Activated CD4-positive, alpha-beta T cell treated with anti-CD3 and anti-CD28 coated beads for 36 hours (primary cell): ENCODE data around the gene MUL1. TPM values are rescaled to one million over a fixed set of nuclear protein-coding genes. Genes with fewer than 3 reads are reported as not detected.

ENCODE experiments used
- ATAC-seq: fragments of 200-7000 bp; cut with Tn5 transposase; one replicate; pipeline ENCODE4 v1.10.0; 2021; ENCODE audit warnings: mild to moderate bottlenecking, moderate library complexity
- CTCF ChIA-PET: fragments of 350-600 bp; sonication (Branson Sonifier 250); formaldehyde crosslinking; loops from one replicate; lab custom pipeline; 2021; ENCODE audit warnings: antibody characterized with exemption; lab: Charles Lee
- POLR2A ChIA-PET: fragments of 350-600 bp; sonication (Branson Sonifier 250); formaldehyde crosslinking; loops from one replicate; lab custom pipeline; 2021; ENCODE audit warnings: antibody characterized with exemption, inconsistent platforms; lab: Charles Lee
- DNase-seq: peaks from one replicate; pipeline ENCODE4 v3.0.0-alpha.2; 2020
- H3K27ac Mint-ChIP-seq: one replicate; pipeline ENCODE4 v1.8.0; 2021; ENCODE audit warnings: mixed read lengths
- H3K27me3 Mint-ChIP-seq: one replicate; pipeline ENCODE4 v1.8.0; 2021; ENCODE audit warnings: mixed read lengths
- H3K36me3 Mint-ChIP-seq: one replicate; pipeline ENCODE4 v1.8.0; 2021; ENCODE audit warnings: low read depth, mixed read lengths
- H3K4me1 Mint-ChIP-seq: one replicate; pipeline ENCODE4 v1.8.0; 2021; ENCODE audit warnings: mixed read lengths
- H3K4me3 Mint-ChIP-seq: one replicate; pipeline ENCODE4 v1.8.0; 2021; ENCODE audit warnings: mild to moderate bottlenecking, moderate library complexity, mixed read lengths
- H3K9me3 Mint-ChIP-seq: one replicate; pipeline ENCODE4 v1.8.0; 2021; ENCODE audit warnings: low read depth, mixed read lengths
- intact Hi-C, 2 experiments: fragments of 100-400 bp; cut with DNase I in 1 of 2; cut with micrococcal nuclease in 1 of 2; formaldehyde crosslinking; loops; one replicate each; pipeline versions ENCODE4 v1.14.2 to v1.15.1; 2022 to 2024; cut with DNase I, micrococcal nuclease
- total RNA-seq, 2 experiments: library from RNA; stranded (reverse); gene quantifications; one replicate each; pipeline ENCODE4 v1.2.3, GENCODE V29; 2021

MUL1 gene
- total RNA-seq: 10 to 100 TPM in 1 of 2 experiments, 1 to 10 TPM in 1; 9.0 to 13.1 TPM

GRCh38 chr1:20507564-20508410 lies at the start of gene MUL1:
Gene MUL1, minus strand, starts transcription at chr1:20508151. Its CDS starts 127 bp downstream, at chr1:20508024.
- intact Hi-C loops: loop anchor here (1.0 to 10.0 kb wide), 8 partner anchors 11 to 837 kb away; partner anchors contain the start of genes PINK1 (in 2 of the 2), DDOST (in 1 of the 2), EIF4G3 (in 1 of the 2) and HP1BP3 (in 1 of the 2)
- Mint-ChIP-seq H3K9me3 (no peaks in the 10 kb centered on the region), H3K4me3 (peak within 1 kb of the TSS; percentile 79), H3K27me3 (peaks cover 2% of the 10 kb centered on the region), H3K36me3 (peaks cover 7% of the 10 kb centered on the region), H3K4me1 (peaks cover 17% of the 10 kb centered on the region), H3K27ac (peak within 1 kb of the TSS; percentile 65)
- ChIA-PET CTCF (interaction anchor here (0.5 to 0.9 kb wide), 6 partner anchors 14 to 626 kb away, joined by 3 to 4 read pairs (median 4); partner anchors contain the start of gene OTUD3), POLR2A (interaction anchor here (0.7 kb wide), 1 partner anchor 41 kb away, joined by 3 read pairs; no protein-coding TSS in a partner anchor)
- peak; percentile 96 for ATAC-seq
- peak; percentile 96 for DNase-seq

- H3K4me3 Mint-ChIP-seq: no peak overlapping the region
- peaks cover 31% of the 10 kb centered on the region for H3K27me3 Mint-ChIP-seq
- ChIA-PET POLR2A (no interaction called here), CTCF (no interaction called here)
- H3K36me3 Mint-ChIP-seq: no peaks in the 10 kb centered on the region
- H3K27ac Mint-ChIP-seq: no peak overlapping the region
- intact Hi-C loops: no loop called here
- ATAC-seq (no peak), DNase-seq (no peak)
- no peaks in the 10 kb centered on the region for H3K4me1 Mint-ChIP-seq
- H3K9me3 Mint-ChIP-seq: no peaks in the 10 kb centered on the region
Observed at GRCh38 chr1:20555758-20556120, 47.8 kb upstream of the MUL1 start.

GRCh38 chr1:20555025-20555757 lies 47.2 kb upstream of the MUL1 start:
- intact Hi-C loops: no loop called here
- ChIA-PET CTCF (no interaction called here), POLR2A (no interaction called here)
- Mint-ChIP-seq H3K4me1 (no peaks in the 10 kb centered on the region), H3K27ac (no peak overlapping the region), H3K27me3 (peaks cover 31% of the 10 kb centered on the region), H3K4me3 (no peak overlapping the region), H3K36me3 (no peaks in the 10 kb centered on the region), H3K9me3 (no peaks in the 10 kb centered on the region)
- DNase-seq (no peak), ATAC-seq (no peak)

- POLR2A ChIA-PET: no interaction called here
- H3K9me3 Mint-ChIP-seq: no peaks in the 10 kb centered on the region
Observed at GRCh38 chr1:20552728-20553445, 44.9 kb upstream of the MUL1 start.

GRCh38 chr1:20551945-20552727 lies 44.2 kb upstream of the MUL1 start, which contains the start of gene FAM43B:
Gene FAM43B, plus strand, starts transcription at chr1:20552573. Its CDS starts 401 bp downstream, at chr1:20552974.
- DNase-seq (peak; percentile 37), ATAC-seq (no peak)
- no peak within 1 kb of the TSS for H3K4me3 Mint-ChIP-seq
- no peaks in the 10 kb centered on the region for H3K36me3 Mint-ChIP-seq
- peaks cover 28% of the 10 kb centered on the region for H3K27me3 Mint-ChIP-seq
- POLR2A ChIA-PET: no interaction called here
- intact Hi-C loops: no loop called here
- H3K4me1 Mint-ChIP-seq: no peaks in the 10 kb centered on the region
- H3K9me3 Mint-ChIP-seq: no peaks in the 10 kb centered on the region
- CTCF ChIA-PET: interaction anchor here (0.7 to 0.9 kb wide), 2 partner anchors 19 to 29 kb away, joined by 4 read pairs; no protein-coding TSS in a partner anchor
- no peak within 1 kb of the TSS for H3K27ac Mint-ChIP-seq

More at GRCh38 chr1:20552728-20553445, 44.9 kb upstream of the MUL1 start:
- H3K4me3 Mint-ChIP-seq: no peak overlapping the region
- peaks cover 28% of the 10 kb centered on the region for H3K27me3 Mint-ChIP-seq
- no peak for ATAC-seq
- H3K4me1 Mint-ChIP-seq: no peaks in the 10 kb centered on the region
- CTCF ChIA-PET: interaction anchor here (0.7 kb wide), 2 partner anchors 18 to 27 kb away, joined by 3 to 4 read pairs; no protein-coding TSS in a partner anchor
- intact Hi-C loops: no loop called here
- H3K36me3 Mint-ChIP-seq: no peaks in the 10 kb centered on the region
- DNase-seq: peak; percentile 26
- no peak overlapping the region for H3K27ac Mint-ChIP-seq

GRCh38 chr1:20551161-20551560 lies 43.2 kb upstream of the MUL1 start:
- ChIA-PET POLR2A (no interaction called here), CTCF (interaction anchor here (0.9 kb wide), 1 partner anchor 28 kb away, joined by 4 read pairs; no protein-coding TSS in a partner anchor)
- H3K9me3 Mint-ChIP-seq: no peaks in the 10 kb centered on the region
- no peaks in the 10 kb centered on the region for H3K36me3 Mint-ChIP-seq
- H3K4me1 Mint-ChIP-seq: no peaks in the 10 kb centered on the region
- peaks cover 34% of the 10 kb centered on the region for H3K27me3 Mint-ChIP-seq
- DNase-seq (no peak), ATAC-seq (no peak)
- H3K27ac Mint-ChIP-seq: no peak overlapping the region
- H3K4me3 Mint-ChIP-seq: no peak overlapping the region
- intact Hi-C loops: no loop called here

- no peak for ATAC-seq
- no peak overlapping the region for H3K4me3 Mint-ChIP-seq
- H3K27ac Mint-ChIP-seq: no peak overlapping the region
- ChIA-PET CTCF (interaction anchor here (1.0 kb wide), 1 partner anchor 92 kb away, joined by 3 read pairs; no protein-coding TSS in a partner anchor), POLR2A (no interaction called here)
- no peaks in the 10 kb centered on the region for H3K9me3 Mint-ChIP-seq
- H3K36me3 Mint-ChIP-seq: no peaks in the 10 kb centered on the region
- peaks cover 27% of the 10 kb centered on the region for H3K27me3 Mint-ChIP-seq
- intact Hi-C loops: no loop called here
- no peaks in the 10 kb centered on the region for H3K4me1 Mint-ChIP-seq
- DNase-seq: no peak
Observed at GRCh38 chr1:20546637-20547036, 38.7 kb upstream of the MUL1 start.

- ATAC-seq (no peak), DNase-seq (no peak)
- ChIA-PET CTCF (interaction anchor here (0.8 kb wide), 2 partner anchors 9 to 712 kb away, joined by 3 read pairs; no protein-coding TSS in a partner anchor), POLR2A (interaction anchor here (0.7 kb wide), 1 partner anchor 24 kb away, joined by 3 read pairs; no protein-coding TSS in a partner anchor)
- Mint-ChIP-seq H3K4me3 (no peak overlapping the region), H3K36me3 (no peaks in the 10 kb centered on the region), H3K4me1 (no peaks in the 10 kb centered on the region), H3K9me3 (no peaks in the 10 kb centered on the region), H3K27ac (no peak overlapping the region), H3K27me3 (peaks cover 33% of the 10 kb centered on the region)
- intact Hi-C loops: no loop called here
Observed at GRCh38 chr1:20540281-20540680, 32.3 kb upstream of the MUL1 start.

- no peaks in the 10 kb centered on the region for H3K4me1 Mint-ChIP-seq
- H3K4me3 Mint-ChIP-seq: no peak overlapping the region
- H3K27me3 Mint-ChIP-seq: peaks cover 40% of the 10 kb centered on the region
- H3K36me3 Mint-ChIP-seq: no peaks in the 10 kb centered on the region
- no peak overlapping the region for H3K27ac Mint-ChIP-seq
- ATAC-seq (no peak), DNase-seq (no peak)
- intact Hi-C loops: no loop called here
- CTCF ChIA-PET: no interaction called here
- H3K9me3 Mint-ChIP-seq: no peaks in the 10 kb centered on the region
- POLR2A ChIA-PET: no interaction called here
Observed at GRCh38 chr1:20538760-20539551, 31.0 kb upstream of the MUL1 start.

GRCh38 chr1:20538227-20538626 lies 30.3 kb upstream of the MUL1 start:
- H3K27me3 Mint-ChIP-seq: peaks cover 42% of the 10 kb centered on the region
- ATAC-seq: no peak
- H3K4me1 Mint-ChIP-seq: no peaks in the 10 kb centered on the region
- no peaks in the 10 kb centered on the region for H3K36me3 Mint-ChIP-seq
- intact Hi-C loops: no loop called here
- no peak overlapping the region for H3K4me3 Mint-ChIP-seq
- no peaks in the 10 kb centered on the region for H3K9me3 Mint-ChIP-seq
- no peak overlapping the region for H3K27ac Mint-ChIP-seq
- no peak for DNase-seq
- ChIA-PET POLR2A (no interaction called here), CTCF (no interaction called here)
